Mucosa of descending colon (tissue), 3 donors: Measurements from ENCODE around the gene HAGH. TPM values are rescaled to one million over a fixed set of nuclear protein-coding genes. Genes with fewer than 3 reads are reported as not detected.

ENCODE experiments used
- ATAC-seq: fragments of 200-7000 bp; cut with Tn5 transposase; one replicate; pipeline ENCODE4 v1.9.1; 2020; ENCODE audit warnings: mild to moderate bottlenecking, moderate library complexity
- DNase-seq, 3 donors: peaks; one replicate each; pipeline ENCODE4 v3.0.0-alpha.2; 2020
- H3K36me3 ChIP-seq: fragments of 200-600 bp; one replicate; pipeline ENCODE4 v1.8.0; 2021; ENCODE audit warnings: low read depth, mild to moderate bottlenecking
- H3K4me1 ChIP-seq: fragments of 200-600 bp; one replicate; pipeline ENCODE4 v1.8.0; 2021; ENCODE audit warnings: low read depth, mild to moderate bottlenecking
- H3K4me3 ChIP-seq: fragments of 200-600 bp; one replicate; pipeline ENCODE4 v1.8.0; 2021; ENCODE audit warnings: mild to moderate bottlenecking
- H3K9me3 ChIP-seq: fragments of 200-600 bp; one replicate; pipeline ENCODE4 v1.8.0; 2021; ENCODE audit warnings: mild to moderate bottlenecking
- intact Hi-C, 2 donors: fragments of 100-400 bp; cut with DNase I in 1 of 2; cut with micrococcal nuclease in 1 of 2; formaldehyde crosslinking; loops; one replicate each; pipeline versions ENCODE4 v1.11.0 to v1.11.1; 2022; cut with DNase I, micrococcal nuclease
- total RNA-seq, 3 donors: library from RNA; stranded (reverse); fragmentation: NEBNext Ultra II Directional in 2 of 3; extraction: Animal tissue kit (Norgen Biotek cat#: 25700) in 2 of 3; gene quantifications; one replicate each; pipeline versions ENCODE4 v1.2.1 to v1.2.4, GENCODE V29; 2021 to 2023
- TF ChIP-seq, protein P1 (sequence below): fragments of 200-600 bp; IDR thresholded peaks from one replicate; pipeline ENCODE4 v1.8.0; 2022; ENCODE audit warnings: antibody characterized with exemption, mild to moderate bottlenecking
- donor health status: DM: no; HTN: no; CAD: no; lungs with moderate emphysema.
- donor health status: DM: no; HTN: no; CAD: no.
- donor health status: DM: no; HTN: yes; CAD: no.

Gene HAGH
- total RNA-seq, 3 donors from 2014 or later, result 63.4 to 94.8 (median 68.0) TPM

DNA sequence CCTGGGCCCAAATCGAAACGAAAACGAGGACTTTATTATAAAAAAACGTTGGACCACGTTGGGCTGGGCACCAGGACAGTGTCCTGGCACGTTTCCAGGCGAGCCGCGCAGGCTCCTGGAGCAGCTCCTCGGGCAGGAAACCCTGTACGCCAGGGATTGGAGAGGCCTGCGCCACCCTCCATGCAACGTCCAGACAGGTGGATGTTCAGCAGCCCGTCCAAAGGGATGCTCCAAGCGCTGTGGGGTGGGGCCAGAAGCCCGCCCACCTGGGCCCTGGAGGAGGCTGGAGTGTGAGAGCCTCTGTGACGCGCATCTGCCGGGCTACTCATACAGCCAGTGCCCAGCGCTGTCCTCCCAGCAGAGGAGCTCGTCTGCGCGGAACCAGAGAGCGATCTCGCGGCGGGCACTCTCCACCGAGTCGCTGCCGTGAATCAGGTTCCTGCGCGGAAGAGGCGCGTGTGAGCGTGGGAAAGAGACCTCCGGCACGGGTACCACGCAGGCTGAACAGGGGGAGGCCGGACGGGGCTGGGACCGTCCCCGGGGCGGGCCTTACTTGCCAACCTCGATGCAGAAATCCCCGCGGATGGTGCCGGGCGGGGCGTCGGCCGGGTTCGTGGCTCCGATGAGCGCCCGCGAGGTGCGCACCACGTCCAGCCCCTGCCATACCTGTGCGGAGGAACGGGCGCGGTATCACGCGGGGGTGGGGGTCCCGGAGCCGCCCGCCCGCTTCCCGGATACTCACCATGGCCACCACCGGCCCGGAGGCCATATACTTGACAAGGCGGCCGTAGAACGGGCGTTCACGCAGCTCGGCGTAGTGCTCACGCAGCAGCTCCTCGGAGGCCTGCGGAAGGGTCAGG, 56.1 kb downstream of the HAGH start:
- peak overlapping the region; percentile 75 for H3K4me3 ChIP-seq
- no peaks in the 10 kb centered on the region for H3K36me3 ChIP-seq
- no peaks in the 10 kb centered on the region for H3K9me3 ChIP-seq
- TF ChIP-seq, protein P1, sequence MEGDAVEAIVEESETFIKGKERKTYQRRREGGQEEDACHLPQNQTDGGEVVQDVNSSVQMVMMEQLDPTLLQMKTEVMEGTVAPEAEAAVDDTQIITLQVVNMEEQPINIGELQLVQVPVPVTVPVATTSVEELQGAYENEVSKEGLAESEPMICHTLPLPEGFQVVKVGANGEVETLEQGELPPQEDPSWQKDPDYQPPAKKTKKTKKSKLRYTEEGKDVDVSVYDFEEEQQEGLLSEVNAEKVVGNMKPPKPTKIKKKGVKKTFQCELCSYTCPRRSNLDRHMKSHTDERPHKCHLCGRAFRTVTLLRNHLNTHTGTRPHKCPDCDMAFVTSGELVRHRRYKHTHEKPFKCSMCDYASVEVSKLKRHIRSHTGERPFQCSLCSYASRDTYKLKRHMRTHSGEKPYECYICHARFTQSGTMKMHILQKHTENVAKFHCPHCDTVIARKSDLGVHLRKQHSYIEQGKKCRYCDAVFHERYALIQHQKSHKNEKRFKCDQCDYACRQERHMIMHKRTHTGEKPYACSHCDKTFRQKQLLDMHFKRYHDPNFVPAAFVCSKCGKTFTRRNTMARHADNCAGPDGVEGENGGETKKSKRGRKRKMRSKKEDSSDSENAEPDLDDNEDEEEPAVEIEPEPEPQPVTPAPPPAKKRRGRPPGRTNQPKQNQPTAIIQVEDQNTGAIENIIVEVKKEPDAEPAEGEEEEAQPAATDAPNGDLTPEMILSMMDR, result no peak
- intact Hi-C loops, result no loop called here
- H3K4me1 ChIP-seq, result peaks cover 31% of the 10 kb centered on the region
- DNase-seq (peak; percentile 75 to 88 (median 82)), ATAC-seq (peak; percentile 39)

DNA sequence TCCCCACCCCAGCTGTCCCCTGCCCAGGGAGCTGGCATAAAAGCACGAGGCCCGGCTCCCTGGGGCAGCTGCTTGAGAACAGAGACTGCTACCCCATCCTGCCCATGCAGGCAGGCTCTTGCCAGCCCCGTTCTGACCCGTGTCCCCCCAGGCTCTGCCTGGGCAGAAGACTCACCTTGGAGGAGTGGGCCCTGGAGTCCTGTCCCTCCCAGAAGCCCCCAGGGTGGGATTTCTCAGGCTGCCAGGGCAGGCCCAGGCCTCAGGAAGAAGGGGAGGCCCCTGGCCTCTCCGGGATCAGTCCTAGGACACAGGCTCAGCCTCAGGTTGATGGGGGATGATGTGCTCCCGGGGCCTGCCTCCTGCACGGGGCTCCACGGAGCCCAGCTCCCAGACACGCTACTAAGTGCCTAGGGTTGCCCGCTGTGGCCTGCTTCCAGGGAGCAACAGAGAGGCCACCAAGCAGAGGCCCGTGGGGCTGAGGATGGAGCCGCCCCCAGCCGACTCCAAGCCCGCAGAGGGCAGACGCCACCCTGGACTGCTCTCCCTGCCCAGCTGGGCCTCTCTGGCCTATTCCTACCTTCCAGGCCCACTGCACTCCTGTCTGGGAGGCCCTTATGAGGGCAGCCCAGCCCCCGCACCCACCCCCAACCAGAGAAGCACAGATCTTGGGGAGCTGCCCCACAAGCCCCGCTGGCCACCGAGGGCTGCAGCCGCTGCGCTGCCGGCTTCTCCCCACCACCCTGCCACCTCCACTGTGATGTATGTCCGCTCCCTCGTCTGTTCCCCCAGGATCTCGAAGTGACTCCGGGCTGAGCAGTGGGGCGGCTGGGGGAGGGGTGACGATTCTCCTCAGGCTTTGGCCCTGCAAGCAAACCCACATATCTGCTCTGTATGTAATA, 57.0 kb downstream of the HAGH start:
- Histone ChIP-seq H3K9me3 (no peaks in the 10 kb centered on the region), H3K4me3 (no peak overlapping the region), H3K4me1 (peaks cover 27% of the 10 kb centered on the region), H3K36me3 (no peaks in the 10 kb centered on the region)
- intact Hi-C loops, result no loop called here
- TF ChIP-seq, protein P1, result no peak
- peak in 1 of 3 donors; percentile 41 for DNase-seq
- no peak for ATAC-seq

DNA sequence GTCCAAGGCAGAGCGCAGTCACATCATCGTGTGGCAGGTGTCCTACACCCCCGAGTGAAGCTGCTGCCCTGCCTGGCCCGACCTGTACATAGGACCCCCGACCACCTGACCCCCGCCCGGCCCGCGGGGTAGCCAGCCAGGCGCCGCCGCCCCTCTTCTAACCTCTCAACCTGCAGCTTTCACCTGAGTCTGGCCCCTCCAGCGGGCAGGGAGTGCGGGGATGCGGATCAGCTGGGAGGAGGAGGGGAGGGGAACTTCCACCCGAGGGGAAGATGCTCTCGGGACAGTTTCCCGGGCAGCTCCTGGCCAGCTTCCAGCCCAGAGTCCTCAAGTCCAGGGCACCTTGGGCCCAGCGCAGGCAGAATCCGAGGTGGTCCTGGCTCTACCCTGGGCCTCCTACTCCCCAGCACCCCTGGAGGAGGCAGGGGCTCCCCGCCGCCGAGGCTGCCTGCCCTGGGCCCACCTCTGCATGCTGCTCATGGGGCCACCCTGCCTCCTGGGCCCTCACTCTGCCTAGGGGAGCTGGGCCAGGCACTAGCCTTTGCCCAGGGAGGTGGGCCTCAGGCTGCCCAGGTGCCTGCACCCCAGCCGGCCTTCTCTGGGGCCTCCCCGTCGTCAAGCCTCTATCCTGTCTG, 57.7 kb downstream of the HAGH start:
- Histone ChIP-seq H3K4me1 (peaks cover 19% of the 10 kb centered on the region), H3K36me3 (no peaks in the 10 kb centered on the region), H3K9me3 (no peaks in the 10 kb centered on the region), H3K4me3 (no peak overlapping the region)
- intact Hi-C loops, result no loop called here
- TF ChIP-seq, protein P1, result no peak
- DNase-seq, result peak in 1 of 3 donors; percentile 41
- no peak for ATAC-seq

DNA sequence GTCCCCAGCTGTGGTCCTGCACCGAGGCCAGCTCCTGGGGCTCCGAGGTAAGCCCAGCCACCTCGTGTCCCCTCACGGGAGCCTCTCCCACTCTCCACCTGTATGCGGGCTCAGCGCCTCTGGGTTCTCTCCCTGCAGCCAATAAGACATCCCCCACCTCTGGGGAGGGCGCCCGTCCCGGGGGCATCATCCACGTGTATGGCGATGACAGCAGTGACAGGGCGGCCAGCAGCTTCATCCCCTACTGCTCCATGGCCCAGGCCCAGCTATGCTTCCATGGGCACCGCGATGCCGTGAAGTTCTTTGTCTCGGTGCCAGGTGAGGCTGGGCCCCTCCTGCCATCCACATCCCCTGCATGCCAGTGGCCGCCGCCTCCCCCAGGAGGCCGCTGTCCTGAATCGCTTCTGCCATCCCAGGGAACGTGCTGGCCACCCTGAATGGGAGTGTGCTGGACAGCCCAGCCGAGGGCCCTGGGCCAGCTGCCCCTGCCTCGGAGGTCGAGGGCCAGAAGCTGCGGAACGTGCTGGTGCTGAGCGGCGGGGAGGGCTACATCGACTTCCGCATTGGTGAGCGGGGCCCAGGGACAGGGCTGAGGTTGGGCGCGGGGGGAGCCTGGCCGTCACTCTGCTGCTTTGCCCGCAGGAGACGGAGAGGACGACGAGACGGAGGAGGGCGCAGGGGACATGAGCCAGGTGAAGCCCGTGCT, 58.4 kb downstream of the HAGH start:
- TF ChIP-seq, protein P1, result no peak

More for the DNA sequence above, 58.4 kb downstream of the HAGH start:
- intact Hi-C loops, result no loop called here
- no peak for ATAC-seq
- no peak for DNase-seq
- Histone ChIP-seq H3K4me1 (peaks cover 16% of the 10 kb centered on the region), H3K4me3 (no peak overlapping the region), H3K36me3 (no peaks in the 10 kb centered on the region), H3K9me3 (no peaks in the 10 kb centered on the region)
